Endothelial cell of umbilical vein (primary cell): ENCODE measurements around the gene ITIH6. TPM values are rescaled to one million over a fixed set of nuclear protein-coding genes. Genes with fewer than 3 reads are reported as not detected.

ENCODE experiments used
- BruUV-seq: library from RNA; stranded (reverse); fragments of 400-500 nt; replicated peaks from 2 replicates; lab custom pipeline; 2021; lab: Mats Ljungman, UMichigan
- CTCF ChIA-PET: fragments of 300-600, 350-600 bp; sonication (Branson Sonifier 250); formaldehyde crosslinking; loops from one replicate; lab custom pipeline; 2021; ENCODE audit warnings: antibody characterized with exemption, inconsistent platforms; lab: Charles Lee
- POLR2A ChIA-PET: fragments of 300-600, 350-600 bp; sonication (Branson Sonifier 250); formaldehyde crosslinking; loops from one replicate; lab custom pipeline; 2021; ENCODE audit warnings: antibody characterized with exemption, inconsistent platforms; lab: Charles Lee
- DNase-seq: peaks from one replicate; pipeline ENCODE4 v3.0.0-alpha.2; 2011; ENCODE audit warnings: low read depth, low spot score
- FAIRE-seq: peaks from 2 replicates; lab custom pipeline; 2011; peaks lifted over from hg19 to GRCh38; lab: Jason Lieb, UNC
- H2AFZ ChIP-seq: 2 replicates; pipeline ENCODE4 v1.6.0; 2012; ENCODE audit warnings: low read depth, low read length, control low read depth, inconsistent platforms
- H3K27ac ChIP-seq: 2 replicates; pipeline ENCODE4 v1.5.1; 2011; ENCODE audit warnings: low read depth, mild to moderate bottlenecking, control low read depth, low read length, moderate library complexity; ENCODE audit not compliant: insufficient read depth
- H3K27me3 ChIP-seq, 2 experiments: 2 replicates each; pipeline versions ENCODE4 v1.6.0 to v1.6.1; 2011; ENCODE audit warnings: low read length in 2 of 2, mixed read lengths in 1 of 2; ENCODE audit not compliant: control insufficient read depth in 2 of 2, insufficient read depth in 2 of 2
- H3K36me3 ChIP-seq, 2 experiments: 2 replicates in 1 of 2; 3 replicates in 1 of 2; pipeline ENCODE4 v1.5.1; 2011; ENCODE audit warnings: low read length in 2 of 2, mild to moderate bottlenecking in 1 of 2, moderate library complexity in 1 of 2; ENCODE audit not compliant: control insufficient read depth in 2 of 2, insufficient read depth in 2 of 2; ENCODE audit errors: extremely low read depth in 1 of 2
- H3K4me1 ChIP-seq: 3 replicates; pipeline ENCODE4 v1.5.1; 2011; ENCODE audit warnings: mild to moderate bottlenecking, low read length; ENCODE audit not compliant: control insufficient read depth, insufficient read depth; ENCODE audit errors: extremely low read depth
- H3K4me2 ChIP-seq: 2 replicates; pipeline ENCODE4 v1.6.1; 2011; ENCODE audit warnings: low read length, control low read depth, mixed read lengths; ENCODE audit not compliant: insufficient read depth
- H3K4me3 ChIP-seq, 3 experiments: fragments of 200-600 bp in 1 of 3; sonication (generic), shearing (Covaris generic) in 1 of 3; replicated peaks in 1 of 3; 2 replicates each; pipeline ENCODE4 v1.5.1; 2011 to 2016; ENCODE audit warnings: control low read depth in 3 of 3, low read length in 3 of 3, mild to moderate bottlenecking in 2 of 3, inconsistent platforms in 1 of 3, low read depth in 1 of 3, moderate library complexity in 1 of 3; ENCODE audit not compliant: insufficient read depth in 1 of 3
- H3K79me2 ChIP-seq: 2 replicates; pipeline ENCODE4 v1.6.0; 2012; ENCODE audit warnings: low read length, inconsistent platforms; ENCODE audit not compliant: control insufficient read depth, insufficient read depth
- H3K9ac ChIP-seq: replicated peaks from 2 replicates; pipeline ENCODE3; 2011; ENCODE audit warnings: low read length, control low read depth; ENCODE audit not compliant: insufficient read depth; ENCODE audit errors: extremely low read depth
- H3K9me1 ChIP-seq: replicated peaks from 3 replicates; pipeline ENCODE4 v1.6.0; 2011; ENCODE audit warnings: mild to moderate bottlenecking, low read length; ENCODE audit not compliant: control insufficient read depth, insufficient read depth; ENCODE audit errors: extremely low read depth
- H3K9me3 ChIP-seq: replicated peaks from 2 replicates; pipeline ENCODE4 v1.5.1; 2012; ENCODE audit warnings: low read length, inconsistent platforms; ENCODE audit not compliant: control insufficient read depth, insufficient read depth
- H4K20me1 ChIP-seq: replicated peaks from 2 replicates; pipeline ENCODE3; 2011; ENCODE audit warnings: mild to moderate bottlenecking, low read length; ENCODE audit not compliant: control insufficient read depth, insufficient read depth; ENCODE audit errors: extremely low read depth
- EZH2 ChIP-seq: IDR thresholded peaks from 2 replicates; pipeline ENCODE4 v1.6.1; 2012; ENCODE audit warnings: borderline replicate concordance, low read depth, mild to moderate bottlenecking, moderate library complexity, low read length, inconsistent platforms; ENCODE audit not compliant: severe bottlenecking
- FOS ChIP-seq: IDR thresholded peaks from 2 replicates; pipeline ENCODE4 v1.6.1; 2011; ENCODE audit warnings: mild to moderate bottlenecking, low read length, moderate library complexity, borderline replicate concordance; ENCODE audit not compliant: insufficient read depth
- GATA2 ChIP-seq: IDR thresholded peaks from 2 replicates; pipeline ENCODE4 v1.7.0; 2011; ENCODE audit warnings: low read depth, mild to moderate bottlenecking, moderate library complexity, mixed read lengths, low read length; ENCODE audit not compliant: insufficient read length, insufficient read depth
- JUN ChIP-seq: IDR thresholded peaks from 2 replicates; pipeline ENCODE4 v1.6.1; 2011; ENCODE audit warnings: borderline replicate concordance, low read depth; ENCODE audit not compliant: insufficient read length, insufficient read depth
- MAX ChIP-seq: IDR thresholded peaks from 2 replicates; pipeline ENCODE4 v1.6.1; 2011; ENCODE audit not compliant: insufficient read depth, insufficient read length
- MYC ChIP-seq: IDR thresholded peaks from one replicate; pipeline ENCODE4 v1.6.1; 2011; ENCODE audit warnings: mild to moderate bottlenecking, low read depth, low read length
- POLR2A ChIP-seq: IDR thresholded peaks from 2 replicates; pipeline ENCODE4 v1.6.1; 2012; ENCODE audit warnings: low read depth, mild to moderate bottlenecking, control low read depth, low read length
- POLR2AphosphoS5 ChIP-seq: IDR thresholded peaks from 2 replicates; pipeline ENCODE4 v1.6.1; 2012; ENCODE audit warnings: low read depth, mild to moderate bottlenecking, control low read depth, low read length, moderate library complexity; ENCODE audit not compliant: insufficient read depth
- dilution Hi-C: fragments of 300-500 bp; cut with MboI; formaldehyde crosslinking; loops from one replicate; pipeline ENCODE4 v1.15.0; 2019; ENCODE audit warnings: low sequenced_read_pairs; ENCODE audit not compliant: extremely low pct_ligation_motif_present
- intact Hi-C: fragments of 100-400 bp; cut with micrococcal nuclease; formaldehyde crosslinking; loops from one replicate; pipeline ENCODE4 v1.10.0; 2022
- polyA plus RNA-seq, 4 experiments: library from polyadenylated mRNA; depleted of rRNA in 3 of 4; stranded (reverse) in 3 of 4; unstranded in 1 of 4; fragments of >200 nt; gene quantifications; 2 replicates each; pipeline versions ENCODE4 v1.2.1 to v1.2.3, GENCODE V29; 2011 to 2012; ENCODE audit warnings: missing spikeins in 1 of 4
- total RNA-seq: library from RNA; stranded (reverse); gene quantifications from 2 replicates; pipeline ENCODE4 v1.2.3, GENCODE V29; 2021
- TF ChIP-seq, protein P1 (sequence below), 2 donors: IDR thresholded peaks; 1 replicate in 1 of 2; 2 replicates in 1 of 2; pipeline ENCODE4 v1.5.1; 2011; ENCODE audit warnings: low read length in 2 of 2, mild to moderate bottlenecking in 2 of 2, moderate library complexity in 2 of 2, control low read depth in 1 of 2, inconsistent platforms in 1 of 2, low read depth in 1 of 2; ENCODE audit not compliant: insufficient read depth in 1 of 2; ENCODE audit errors: extremely low read depth in 1 of 2

Gene ITIH6
- total and polyA plus RNA-seq, 2 donors (not counting 3 experiments of a cell fraction or from before 2014, with no cell fraction given) = not detected

DNA sequence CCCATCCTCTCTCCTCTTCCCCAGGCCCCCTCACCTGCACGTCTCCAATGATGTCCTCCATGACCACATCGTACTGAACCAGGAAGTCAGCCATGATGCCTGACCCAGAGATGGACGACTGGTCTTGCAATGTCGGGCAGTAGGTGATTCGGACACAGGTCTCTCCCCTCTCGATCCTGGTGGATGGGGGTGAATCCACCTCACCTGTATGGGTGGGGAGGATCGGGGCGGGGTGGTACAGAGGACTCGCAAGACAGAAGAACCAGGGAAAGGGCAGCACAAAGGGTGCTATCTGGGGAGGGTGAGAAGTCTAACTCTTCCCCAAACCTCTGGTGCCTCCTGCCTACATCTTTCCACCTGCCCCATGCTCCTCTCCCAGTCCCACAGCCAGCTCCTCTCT is 9.6 kb downstream of the ITIH6 start:
- no peaks in the 10 kb centered on the region for H4K20me1 ChIP-seq
- H3K4me1 ChIP-seq = no peaks in the 10 kb centered on the region
- no peak for DNase-seq
- H3K9ac ChIP-seq = no peak overlapping the region
- no peaks in the 10 kb centered on the region for H3K79me2 ChIP-seq
- no peak overlapping the region for H3K4me3 ChIP-seq
- dilution Hi-C loops = no loop called here
- H3K4me2 ChIP-seq = no peak overlapping the region
- intact Hi-C loops = loop anchor here (5.0 kb wide), 1 partner anchor 366 kb away; no protein-coding TSS in a partner anchor
- H3K9me3 ChIP-seq = no peaks in the 10 kb centered on the region
- no peak overlapping the region for H2AFZ ChIP-seq
- H3K27ac ChIP-seq = no peak overlapping the region
- H3K27me3 ChIP-seq = peaks cover 0 to 3% of the 10 kb centered on the region in 2 experiments
- ChIA-PET CTCF (no interaction called here), POLR2A (no interaction called here)
- no peaks in the 10 kb centered on the region for H3K36me3 ChIP-seq
- BruUV-seq = no TSS peak
- no peak for FAIRE-seq
- no peak for TF ChIP-seq GATA2
- TF ChIP-seq, protein P1, sequence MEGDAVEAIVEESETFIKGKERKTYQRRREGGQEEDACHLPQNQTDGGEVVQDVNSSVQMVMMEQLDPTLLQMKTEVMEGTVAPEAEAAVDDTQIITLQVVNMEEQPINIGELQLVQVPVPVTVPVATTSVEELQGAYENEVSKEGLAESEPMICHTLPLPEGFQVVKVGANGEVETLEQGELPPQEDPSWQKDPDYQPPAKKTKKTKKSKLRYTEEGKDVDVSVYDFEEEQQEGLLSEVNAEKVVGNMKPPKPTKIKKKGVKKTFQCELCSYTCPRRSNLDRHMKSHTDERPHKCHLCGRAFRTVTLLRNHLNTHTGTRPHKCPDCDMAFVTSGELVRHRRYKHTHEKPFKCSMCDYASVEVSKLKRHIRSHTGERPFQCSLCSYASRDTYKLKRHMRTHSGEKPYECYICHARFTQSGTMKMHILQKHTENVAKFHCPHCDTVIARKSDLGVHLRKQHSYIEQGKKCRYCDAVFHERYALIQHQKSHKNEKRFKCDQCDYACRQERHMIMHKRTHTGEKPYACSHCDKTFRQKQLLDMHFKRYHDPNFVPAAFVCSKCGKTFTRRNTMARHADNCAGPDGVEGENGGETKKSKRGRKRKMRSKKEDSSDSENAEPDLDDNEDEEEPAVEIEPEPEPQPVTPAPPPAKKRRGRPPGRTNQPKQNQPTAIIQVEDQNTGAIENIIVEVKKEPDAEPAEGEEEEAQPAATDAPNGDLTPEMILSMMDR (IDR thresholded peaks at IDR 0.05; ENCODE audit: extremely low read depth in 1 of 2, insufficient read depth in 1 of 2, low read depth in 1 of 2, low read length in 2 of 2) = no peak
- TF ChIP-seq POLR2A = no peak
- no peak for TF ChIP-seq EZH2
- TF ChIP-seq MAX = no peak
- no peak for TF ChIP-seq MYC
- TF ChIP-seq FOS = no peak
- no peak for TF ChIP-seq POLR2AphosphoS5
- TF ChIP-seq JUN = no peak
- H3K9me1 ChIP-seq = no peaks in the 10 kb centered on the region
